OCI-LY7 (cell line): Measurements from ENCODE around the gene CWC27. TPM values are rescaled to one million over a fixed set of nuclear protein-coding genes. Genes with fewer than 3 reads are reported as not detected.
A peak's percentile ranks its signal among the peaks of the same experiment; 100 is the strongest.

Experiments
- BruUV-seq: library from RNA; stranded (reverse); fragments of 400-500 nt; replicated peaks from 2 replicates; lab custom pipeline; 2021; lab: Mats Ljungman, UMichigan
- CTCF ChIA-PET: fragments of 300-600 bp; sonication (Branson Sonifier 250); formaldehyde crosslinking; loops from one replicate; lab custom pipeline; 2022; ENCODE audit warnings: antibody characterized with exemption; ENCODE audit not compliant: unreplicated experiment; lab: Charles Lee
- POLR2A ChIA-PET: fragments of 300-600 bp; sonication (Branson Sonifier 250); formaldehyde crosslinking; loops from one replicate; lab custom pipeline; 2022; ENCODE audit warnings: antibody characterized with exemption; lab: Charles Lee
- DNase-seq: peaks from one replicate; pipeline ENCODE4 v3.0.0-alpha.2; 2015; ENCODE audit warnings: low spot score
- H2AFZ ChIP-seq: fragments of 200-600 bp; sonication (generic), shearing (Covaris generic); 2 replicates; pipeline ENCODE4 v1.6.1; 2014; ENCODE audit warnings: mild to moderate bottlenecking, antibody characterized with exemption, low read length, moderate library complexity
- H3K27ac ChIP-seq: fragments of 200-600 bp; sonication (generic); 2 replicates; pipeline ENCODE4 v1.5.1; 2014; ENCODE audit warnings: mixed run types, low read depth, mild to moderate bottlenecking, moderate library complexity, low read length, inconsistent platforms; ENCODE audit not compliant: poor library complexity, severe bottlenecking
- H3K36me3 ChIP-seq: fragments of 200-600 bp; sonication (generic); 2 replicates; pipeline ENCODE4 v1.6.1; 2014; ENCODE audit warnings: mild to moderate bottlenecking, antibody characterized with exemption, low read length, moderate library complexity, mixed read lengths; ENCODE audit not compliant: insufficient read depth
- H3K4me1 ChIP-seq: fragments of 200-600 bp; sonication (generic); 2 replicates; pipeline ENCODE4 v1.5.1; 2014; ENCODE audit warnings: mild to moderate bottlenecking, low read length; ENCODE audit not compliant: insufficient read depth, poor library complexity, severe bottlenecking
- H3K4me2 ChIP-seq: fragments of 200-600 bp; sonication (generic); 2 replicates; pipeline ENCODE4 v1.6.1; 2014; ENCODE audit warnings: mild to moderate bottlenecking, low read length
- H3K4me3 ChIP-seq: fragments of 200-600 bp; sonication (generic); 2 replicates; pipeline ENCODE4 v1.5.1; 2014; ENCODE audit warnings: mild to moderate bottlenecking, low read depth, low read length; ENCODE audit not compliant: poor library complexity, severe bottlenecking
- H3K79me2 ChIP-seq: fragments of 200-600 bp; sonication (generic); 2 replicates; pipeline ENCODE4 v1.6.1; 2016; ENCODE audit warnings: low read depth, mild to moderate bottlenecking, low read length, moderate library complexity, mixed read lengths; ENCODE audit not compliant: insufficient read depth
- H3K9me2 ChIP-seq: fragments of 200-600 bp; sonication (generic); 2 replicates; pipeline ENCODE4 v1.6.1; 2016; ENCODE audit warnings: mild to moderate bottlenecking, low read length, mixed read lengths; ENCODE audit not compliant: insufficient read depth
- H3K9me3 ChIP-seq: fragments of 200-600 bp; sonication (generic); 2 replicates; pipeline ENCODE4 v1.6.1; 2014; ENCODE audit warnings: mild to moderate bottlenecking, mixed run types, low read length, mixed read lengths
- H4K20me1 ChIP-seq: fragments of 200-600 bp; sonication (generic); 2 replicates; pipeline ENCODE4 v1.6.1; 2014; ENCODE audit warnings: mild to moderate bottlenecking, antibody characterized with exemption, low read length, moderate library complexity, mixed read lengths; ENCODE audit not compliant: insufficient read depth
- CTCF ChIP-seq: fragments of 200-600 bp; sonication (generic); conservative IDR thresholded peaks from 2 replicates; pipeline ENCODE4 v1.5.1; 2014; ENCODE audit warnings: mild to moderate bottlenecking, antibody characterized with exemption, low read length, moderate library complexity, mixed read lengths
- EZH2phosphoT487 ChIP-seq: fragments of 200-600 bp; sonication (generic); IDR thresholded peaks from 2 replicates; pipeline ENCODE4 v1.6.1; 2018; ENCODE audit warnings: low read depth, borderline replicate concordance, mild to moderate bottlenecking, mixed run types, antibody characterized with exemption, low read length, moderate library complexity, mixed read lengths
- intact Hi-C: fragments of 100-400 bp; cut with micrococcal nuclease; formaldehyde crosslinking; loops from one replicate; pipeline ENCODE4 v1.10.0; 2022; ENCODE audit not compliant: unreplicated experiment
- total RNA-seq, 2 experiments: library from RNA; depleted of rRNA in 1 of 2; stranded (reverse); fragments of >200 nt in 1 of 2; shearing (Covaris generic) in 1 of 2; gene quantifications; 2 replicates each; pipeline ENCODE4 v1.2.3, GENCODE V29; 2014 to 2022

CWC27 gene
- total RNA-seq, 2 experiments from 2014 or later: 15.4 to 33.1 TPM

GRCh38 chr5:64765804-64766504 lies 2.8 kb upstream of the CWC27 start:
- Histone ChIP-seq H3K4me2 (peak overlapping the region; percentile 97), H3K4me1 (peaks cover 29% of the 10 kb centered on the region), H3K9me2 (no peaks in the 10 kb centered on the region), H4K20me1 (no peaks in the 10 kb centered on the region), H3K79me2 (peaks cover 47% of the 10 kb centered on the region), H2AFZ (no peak overlapping the region), H3K27ac (no peak overlapping the region), H3K9me3 (no peaks in the 10 kb centered on the region), H3K4me3 (no peak overlapping the region), H3K36me3 (peaks cover 37% of the 10 kb centered on the region)
- intact Hi-C loops: no loop called here
- TF ChIP-seq CTCF (no peak), EZH2phosphoT487 (no peak)
- BruUV-seq: no TSS peak
- DNase-seq: no peak
- ChIA-PET POLR2A (interaction anchor here (0.7 to 2.2 kb wide), 2 partner anchors 8 to 17 kb away, joined by 3 to 11 read pairs; no protein-coding TSS in a partner anchor), CTCF (no interaction called here)

- H3K27ac ChIP-seq: no peak overlapping the region
- DNase-seq: no peak
- peaks cover 29% of the 10 kb centered on the region for H3K4me1 ChIP-seq
- CTCF ChIA-PET: no interaction called here
- no TSS peak for BruUV-seq
- H2AFZ ChIP-seq: no peak overlapping the region
- intact Hi-C loops: no loop called here
- POLR2A ChIA-PET: interaction anchor here (0.7 to 2.2 kb wide), 3 partner anchors 7 to 18 kb away, joined by 3 to 11 read pairs (median 5); no protein-coding TSS in a partner anchor
- H4K20me1 ChIP-seq: no peaks in the 10 kb centered on the region
- peaks cover 32% of the 10 kb centered on the region for H3K36me3 ChIP-seq
- no peak for TF ChIP-seq CTCF
- TF ChIP-seq EZH2phosphoT487: no peak
- peaks cover 54% of the 10 kb centered on the region for H3K79me2 ChIP-seq
- H3K4me3 ChIP-seq: peak overlapping the region; percentile 97
- H3K9me3 ChIP-seq: no peaks in the 10 kb centered on the region
- H3K9me2 ChIP-seq: no peaks in the 10 kb centered on the region
- peak overlapping the region; percentile 97 for H3K4me2 ChIP-seq
Observed at GRCh38 chr5:64766941-64767340, 1.8 kb upstream of the CWC27 start.

DNA sequence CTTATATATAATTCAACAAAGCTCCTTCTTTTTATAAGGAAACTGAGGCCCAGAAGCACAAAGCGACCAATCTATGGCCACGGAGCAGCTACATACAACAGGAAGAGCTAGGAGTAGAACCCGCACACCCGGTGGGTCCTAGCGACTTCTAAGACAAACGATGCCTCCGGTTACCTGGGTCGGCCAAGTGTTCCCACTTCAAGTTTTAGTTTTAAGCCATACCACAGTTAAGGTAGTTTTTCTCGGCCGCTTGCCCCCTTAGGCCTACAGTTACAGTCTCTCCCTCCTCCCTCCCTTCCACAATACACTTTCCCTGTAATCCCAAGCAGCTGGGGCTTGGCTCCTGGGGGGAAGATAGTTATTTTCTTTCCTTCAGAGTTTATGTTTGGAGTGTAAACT lies 772 bp upstream of the CWC27 start:
- no peaks in the 10 kb centered on the region for H3K9me3 ChIP-seq
- intact Hi-C loops: no loop called here
- TF ChIP-seq CTCF (no peak), EZH2phosphoT487 (no peak)
- peak; percentile 53 for DNase-seq
- H3K9me2 ChIP-seq: no peaks in the 10 kb centered on the region
- H3K79me2 ChIP-seq: peaks cover 51% of the 10 kb centered on the region
- peak overlapping the region; percentile 66 for H3K27ac ChIP-seq
- H2AFZ ChIP-seq: peak overlapping the region; percentile 97
- peak overlapping the region; percentile 97 for H3K4me3 ChIP-seq
- TSS peak; percentile 67 for BruUV-seq
- H4K20me1 ChIP-seq: no peaks in the 10 kb centered on the region
- peaks cover 32% of the 10 kb centered on the region for H3K36me3 ChIP-seq
- CTCF ChIA-PET: no interaction called here
- POLR2A ChIA-PET: interaction anchor here (0.6 to 2.7 kb wide), 8 partner anchors 9 to 714 kb away, joined by 3 to 11 read pairs (median 5); partner anchors contain the start of gene ADAMTS6
- H3K4me2 ChIP-seq: peak overlapping the region; percentile 97
- peaks cover 30% of the 10 kb centered on the region for H3K4me1 ChIP-seq
